GM20000 (cell line): ENCODE data around the gene TYR.

Experiments
- DNase-seq: peaks from one replicate; pipeline ENCODE4 v3.0.0; 2012; ENCODE audit warnings: low spot score
- TF ChIP-seq, protein P1 (sequence below): IDR thresholded peaks from 2 replicates; pipeline ENCODE4 v1.5.1; 2012; ENCODE audit warnings: mild to moderate bottlenecking, control low read depth; ENCODE audit errors: extremely low read depth, missing control alignments

The TYR gene

GRCh38 chr11:89175796-89176195, 1.9 kb upstream of the TYR start:
- TF ChIP-seq, protein P1, sequence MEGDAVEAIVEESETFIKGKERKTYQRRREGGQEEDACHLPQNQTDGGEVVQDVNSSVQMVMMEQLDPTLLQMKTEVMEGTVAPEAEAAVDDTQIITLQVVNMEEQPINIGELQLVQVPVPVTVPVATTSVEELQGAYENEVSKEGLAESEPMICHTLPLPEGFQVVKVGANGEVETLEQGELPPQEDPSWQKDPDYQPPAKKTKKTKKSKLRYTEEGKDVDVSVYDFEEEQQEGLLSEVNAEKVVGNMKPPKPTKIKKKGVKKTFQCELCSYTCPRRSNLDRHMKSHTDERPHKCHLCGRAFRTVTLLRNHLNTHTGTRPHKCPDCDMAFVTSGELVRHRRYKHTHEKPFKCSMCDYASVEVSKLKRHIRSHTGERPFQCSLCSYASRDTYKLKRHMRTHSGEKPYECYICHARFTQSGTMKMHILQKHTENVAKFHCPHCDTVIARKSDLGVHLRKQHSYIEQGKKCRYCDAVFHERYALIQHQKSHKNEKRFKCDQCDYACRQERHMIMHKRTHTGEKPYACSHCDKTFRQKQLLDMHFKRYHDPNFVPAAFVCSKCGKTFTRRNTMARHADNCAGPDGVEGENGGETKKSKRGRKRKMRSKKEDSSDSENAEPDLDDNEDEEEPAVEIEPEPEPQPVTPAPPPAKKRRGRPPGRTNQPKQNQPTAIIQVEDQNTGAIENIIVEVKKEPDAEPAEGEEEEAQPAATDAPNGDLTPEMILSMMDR: no peak
- no peak for DNase-seq

DNA sequence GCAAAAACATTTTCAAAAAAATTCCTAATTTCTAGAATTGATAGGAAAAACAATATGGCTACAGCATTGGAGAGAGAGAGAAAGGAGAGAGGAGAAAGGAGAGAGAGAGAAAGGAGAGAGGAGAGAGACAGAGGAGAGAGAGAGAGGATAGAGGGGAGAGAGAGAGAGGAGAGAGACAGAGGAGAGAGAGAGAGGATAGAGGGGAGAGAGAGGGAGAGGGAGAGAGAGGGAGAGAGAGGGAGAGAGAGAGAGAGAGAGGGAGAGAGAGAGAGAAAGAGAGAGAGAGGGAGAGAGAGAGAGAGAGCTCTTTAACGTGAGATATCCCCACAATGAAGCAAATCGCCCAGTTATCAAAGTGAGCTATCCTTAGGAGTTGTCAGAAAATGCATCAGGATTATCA, 737 bp upstream of the TYR start:
- DNase-seq: no peak
- TF ChIP-seq, protein P1: no peak

- TF ChIP-seq, protein P1: no peak
- no peak for DNase-seq
These were observed 3.4 kb downstream of the TYR start for GRCh38 chr11:89181111-89181510.

GRCh38 chr11:89182773-89183518, 5.3 kb downstream of the TYR start:
- TF ChIP-seq, protein P1: no peak
- no peak for DNase-seq

GRCh38 chr11:89184021-89184420, 6.3 kb downstream of the TYR start:
- no peak for DNase-seq
- TF ChIP-seq, protein P1: no peak

- TF ChIP-seq, protein P1: no peak
- DNase-seq: no peak
These were observed 12.1 kb downstream of the TYR start for GRCh38 chr11:89189776-89190175.

- DNase-seq: no peak
- TF ChIP-seq, protein P1: no peak
These were observed 23.5 kb downstream of the TYR start for GRCh38 chr11:89201138-89201537.
